WTC11 (cell line): ENCODE measurements around the gene TRIM44. TPM values are rescaled to one million over a fixed set of nuclear protein-coding genes. Genes with fewer than 3 reads are reported as not detected.
"Not testable (repeated sequence)": the region's sequence is repeated elsewhere in the genome, so short reads cannot be mapped to it uniquely, and the experiment has no call there.

Source experiments
- ATAC-seq: fragments of 200-7000 bp; cut with Tn5 transposase; 2 replicates; pipeline ENCODE4 v1.10.0; 2021; ENCODE audit warnings: mild to moderate bottlenecking, moderate library complexity
- CTCF ChIA-PET: fragments of 300-600 bp; sonication (Branson Sonifier 250); formaldehyde crosslinking; loops from one replicate; lab custom pipeline; 2021; ENCODE audit warnings: antibody characterized with exemption; lab: Charles Lee
- POLR2A ChIA-PET: fragments of 350-600 bp; sonication (Branson Sonifier 250); formaldehyde crosslinking; loops from one replicate; lab custom pipeline; 2021; ENCODE audit warnings: antibody characterized with exemption; lab: Charles Lee
- DNase-seq: peaks from one replicate; pipeline ENCODE4 v3.0.0; 2021; ENCODE audit warnings: low spot score
- H3K27ac Mint-ChIP-seq: 2 replicates; pipeline ENCODE4 v1.8.0; 2021; ENCODE audit warnings: mixed read lengths
- H3K27me3 Mint-ChIP-seq: 2 replicates; pipeline ENCODE4 v1.8.0; 2021; ENCODE audit warnings: low read depth, mild to moderate bottlenecking, moderate library complexity, mixed read lengths
- H3K36me3 Mint-ChIP-seq: 2 replicates; pipeline ENCODE4 v1.8.0; 2021; ENCODE audit warnings: mixed read lengths
- H3K4me1 Mint-ChIP-seq: 2 replicates; pipeline ENCODE4 v1.8.0; 2022; ENCODE audit warnings: mixed read lengths
- H3K4me3 Mint-ChIP-seq: 2 replicates; pipeline ENCODE4 v1.8.0; 2021; ENCODE audit warnings: mild to moderate bottlenecking, moderate library complexity, mixed read lengths
- H3K9me3 Mint-ChIP-seq: 2 replicates; pipeline ENCODE4 v1.8.0; 2021; ENCODE audit warnings: mixed read lengths
- ATF1 ChIP-seq: sonication (generic); formaldehyde crosslinking; IDR thresholded peaks from 2 replicates; pipeline ENCODE4 v1.8.1; 2023; ENCODE audit warnings: mild to moderate bottlenecking, moderate library complexity, missing genetic modification reagents
- CBFB ChIP-seq: sonication (generic); formaldehyde crosslinking; IDR thresholded peaks from 2 replicates; pipeline ENCODE4 v1.8.1; 2022; ENCODE audit warnings: mild to moderate bottlenecking, low read depth, missing genetic modification reagents
- ELF4 ChIP-seq: sonication (generic); formaldehyde crosslinking; IDR thresholded peaks from 2 replicates; pipeline ENCODE4 v1.8.1; 2022; ENCODE audit warnings: low read depth, mild to moderate bottlenecking, moderate library complexity, missing genetic modification reagents
- ETV6 ChIP-seq: sonication (generic); formaldehyde crosslinking; IDR thresholded peaks from 2 replicates; pipeline ENCODE4 v1.8.1; 2022; ENCODE audit warnings: mild to moderate bottlenecking, missing genetic modification reagents
- GTF2I ChIP-seq: fragments of 250-450 bp; sonication (Bioruptor Pico); conservative IDR thresholded peaks from 2 replicates; pipeline ENCODE4 v1.4.0; 2021; ENCODE audit warnings: mild to moderate bottlenecking
- IRF2 ChIP-seq: sonication (generic); formaldehyde crosslinking; IDR thresholded peaks from 2 replicates; pipeline ENCODE4 v1.8.0; 2022; ENCODE audit warnings: low read depth, missing genetic modification reagents, borderline replicate concordance
- JAZF1 ChIP-seq: fragments of 250-450 bp; sonication (Bioruptor Pico); IDR thresholded peaks from 2 replicates; pipeline ENCODE4 v1.9.0; 2021; ENCODE audit warnings: moderate library complexity, mild to moderate bottlenecking, inconsistent platforms
- NR3C1 ChIP-seq: sonication (generic); formaldehyde crosslinking; conservative IDR thresholded peaks from 2 replicates; pipeline ENCODE4 v1.8.1; 2023; ENCODE audit warnings: low read depth, mild to moderate bottlenecking, missing genetic modification reagents
- RELA ChIP-seq: sonication (generic); formaldehyde crosslinking; IDR thresholded peaks from 2 replicates; pipeline ENCODE4 v1.8.1; 2022; ENCODE audit warnings: missing genetic modification reagents, mild to moderate bottlenecking, borderline replicate concordance
- SP1 ChIP-seq: sonication (generic); formaldehyde crosslinking; conservative IDR thresholded peaks from 2 replicates; pipeline ENCODE4 v1.8.1; 2022; ENCODE audit warnings: missing genetic modification reagents
- TCF7 ChIP-seq: sonication (generic); formaldehyde crosslinking; IDR thresholded peaks from 2 replicates; pipeline ENCODE4 v1.8.0; 2022; ENCODE audit warnings: mild to moderate bottlenecking, low read depth, missing genetic modification reagents, moderate library complexity
- TEAD1 ChIP-seq: sonication (generic); formaldehyde crosslinking; IDR thresholded peaks from 2 replicates; pipeline ENCODE4 v1.8.0; 2022; ENCODE audit warnings: mild to moderate bottlenecking, missing genetic modification reagents
- TP53 ChIP-seq: sonication (generic); formaldehyde crosslinking; IDR thresholded peaks from 2 replicates; pipeline ENCODE4 v1.8.1; 2023; ENCODE audit warnings: mild to moderate bottlenecking, missing genetic modification reagents
- ZNF232 ChIP-seq: sonication (generic); formaldehyde crosslinking; IDR thresholded peaks from 2 replicates; pipeline ENCODE4 v1.8.0; 2022; ENCODE audit warnings: mild to moderate bottlenecking, missing genetic modification reagents
- ZNF423 ChIP-seq: fragments of 250-450 bp; sonication (Bioruptor Pico); IDR thresholded peaks from 2 replicates; pipeline ENCODE4 v2.1.2; 2022; ENCODE audit warnings: mild to moderate bottlenecking, moderate library complexity
- total RNA-seq: library from RNA; stranded (reverse); gene quantifications from 3 replicates; pipeline ENCODE4 v1.2.3, GENCODE V29; 2021
- TF ChIP-seq, protein P1 (sequence below): fragments of 250-450 bp; sonication (Bioruptor Pico); conservative IDR thresholded peaks from 2 replicates; pipeline ENCODE4 v1.9.0; 2021; ENCODE audit warnings: mild to moderate bottlenecking
- TF ChIP-seq, protein P2 (sequence below): sonication (generic); formaldehyde crosslinking; IDR thresholded peaks from 2 replicates; pipeline ENCODE4 v1.8.0; 2023; ENCODE audit warnings: missing genetic modification reagents, mild to moderate bottlenecking, borderline replicate concordance
- TF ChIP-seq, protein P3 (sequence below): sonication (generic); formaldehyde crosslinking; IDR thresholded peaks from 2 replicates; pipeline ENCODE4 v1.8.1; 2023; ENCODE audit warnings: mild to moderate bottlenecking, missing genetic modification reagents, moderate library complexity
- TF ChIP-seq, protein P4 (sequence below): sonication (generic); formaldehyde crosslinking; IDR thresholded peaks from 2 replicates; pipeline ENCODE4 v1.8.1; 2022; ENCODE audit warnings: mild to moderate bottlenecking, moderate library complexity, missing genetic modification reagents
- TF ChIP-seq, protein P5 (sequence below): sonication (generic); formaldehyde crosslinking; IDR thresholded peaks from 2 replicates; pipeline ENCODE4 v1.8.1; 2023; ENCODE audit warnings: mild to moderate bottlenecking, missing genetic modification reagents

TRIM44 gene
- total RNA-seq, 1 experiment from 2014 or later, result 27.4 TPM

DNA sequence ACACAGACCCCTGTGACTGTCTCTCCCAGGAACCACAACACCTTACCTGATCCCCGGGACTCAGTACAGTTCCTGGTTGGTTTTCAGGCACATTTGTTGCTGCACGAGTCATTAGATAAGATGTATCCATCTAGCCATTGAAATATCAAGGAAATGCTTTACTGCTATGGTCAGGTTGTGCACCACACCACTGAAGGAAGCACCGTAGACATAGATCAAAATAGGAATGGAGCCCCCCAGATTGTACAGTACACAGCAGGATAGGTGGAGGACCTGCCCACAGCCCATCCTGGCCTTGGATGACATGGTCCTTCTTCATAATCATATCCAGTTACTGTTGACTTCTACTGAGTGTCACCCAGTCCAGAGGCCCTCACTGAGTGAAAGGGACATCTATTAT lies 195.3 kb downstream of the TRIM44 start (continued):
- TF ChIP-seq ELF4 (CRISPR knock-in tag) (no peak), ATF1 (no peak), TCF7 (CRISPR knock-in tag) (no peak), SP1 (no peak), RELA (CRISPR knock-in tag) (no peak), TP53 (CRISPR knock-in tag) (no peak), IRF2 (CRISPR knock-in tag) (no peak)
- TF ChIP-seq, protein P1, sequence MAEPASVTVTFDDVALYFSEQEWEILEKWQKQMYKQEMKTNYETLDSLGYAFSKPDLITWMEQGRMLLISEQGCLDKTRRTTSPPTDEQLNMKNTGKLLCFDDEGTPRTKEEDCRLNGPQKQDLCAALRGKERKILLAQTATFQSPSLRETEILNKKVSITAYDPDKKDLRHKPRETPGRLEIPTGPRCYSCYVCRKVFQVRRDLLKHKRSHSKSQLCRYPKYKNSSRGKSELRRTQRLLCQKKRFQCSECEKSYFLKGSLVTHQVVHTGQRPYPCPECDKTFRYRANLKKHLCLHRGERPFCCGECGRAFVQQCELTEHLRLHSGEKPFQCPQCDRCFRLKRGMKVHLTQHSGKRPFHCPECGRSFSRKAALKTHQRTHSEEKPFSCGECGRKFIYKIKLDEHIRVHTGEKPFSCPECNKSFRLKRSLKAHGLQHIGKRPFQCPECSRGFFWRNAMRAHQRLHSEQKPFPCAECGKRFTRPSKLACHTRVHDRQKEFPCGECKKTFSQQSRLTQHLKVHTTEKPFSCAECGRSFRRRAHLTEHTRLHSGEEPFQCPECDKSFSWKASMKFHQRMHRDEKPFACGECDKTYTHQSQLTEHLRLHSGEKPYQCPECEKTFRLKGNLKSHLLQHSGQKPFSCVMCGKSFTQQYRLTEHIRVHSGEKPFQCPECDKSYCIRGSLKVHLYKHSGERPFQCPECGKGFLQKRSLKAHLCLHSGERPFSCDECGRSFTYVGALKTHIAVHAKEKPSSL (CRISPR knock-in tag), result no peak
- TF ChIP-seq, protein P2, sequence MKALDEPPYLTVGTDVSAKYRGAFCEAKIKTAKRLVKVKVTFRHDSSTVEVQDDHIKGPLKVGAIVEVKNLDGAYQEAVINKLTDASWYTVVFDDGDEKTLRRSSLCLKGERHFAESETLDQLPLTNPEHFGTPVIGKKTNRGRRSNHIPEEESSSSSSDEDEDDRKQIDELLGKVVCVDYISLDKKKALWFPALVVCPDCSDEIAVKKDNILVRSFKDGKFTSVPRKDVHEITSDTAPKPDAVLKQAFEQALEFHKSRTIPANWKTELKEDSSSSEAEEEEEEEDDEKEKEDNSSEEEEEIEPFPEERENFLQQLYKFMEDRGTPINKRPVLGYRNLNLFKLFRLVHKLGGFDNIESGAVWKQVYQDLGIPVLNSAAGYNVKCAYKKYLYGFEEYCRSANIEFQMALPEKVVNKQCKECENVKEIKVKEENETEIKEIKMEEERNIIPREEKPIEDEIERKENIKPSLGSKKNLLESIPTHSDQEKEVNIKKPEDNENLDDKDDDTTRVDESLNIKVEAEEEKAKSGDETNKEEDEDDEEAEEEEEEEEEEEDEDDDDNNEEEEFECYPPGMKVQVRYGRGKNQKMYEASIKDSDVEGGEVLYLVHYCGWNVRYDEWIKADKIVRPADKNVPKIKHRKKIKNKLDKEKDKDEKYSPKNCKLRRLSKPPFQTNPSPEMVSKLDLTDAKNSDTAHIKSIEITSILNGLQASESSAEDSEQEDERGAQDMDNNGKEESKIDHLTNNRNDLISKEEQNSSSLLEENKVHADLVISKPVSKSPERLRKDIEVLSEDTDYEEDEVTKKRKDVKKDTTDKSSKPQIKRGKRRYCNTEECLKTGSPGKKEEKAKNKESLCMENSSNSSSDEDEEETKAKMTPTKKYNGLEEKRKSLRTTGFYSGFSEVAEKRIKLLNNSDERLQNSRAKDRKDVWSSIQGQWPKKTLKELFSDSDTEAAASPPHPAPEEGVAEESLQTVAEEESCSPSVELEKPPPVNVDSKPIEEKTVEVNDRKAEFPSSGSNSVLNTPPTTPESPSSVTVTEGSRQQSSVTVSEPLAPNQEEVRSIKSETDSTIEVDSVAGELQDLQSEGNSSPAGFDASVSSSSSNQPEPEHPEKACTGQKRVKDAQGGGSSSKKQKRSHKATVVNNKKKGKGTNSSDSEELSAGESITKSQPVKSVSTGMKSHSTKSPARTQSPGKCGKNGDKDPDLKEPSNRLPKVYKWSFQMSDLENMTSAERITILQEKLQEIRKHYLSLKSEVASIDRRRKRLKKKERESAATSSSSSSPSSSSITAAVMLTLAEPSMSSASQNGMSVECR, result no peak
- TF ChIP-seq, protein P3, sequence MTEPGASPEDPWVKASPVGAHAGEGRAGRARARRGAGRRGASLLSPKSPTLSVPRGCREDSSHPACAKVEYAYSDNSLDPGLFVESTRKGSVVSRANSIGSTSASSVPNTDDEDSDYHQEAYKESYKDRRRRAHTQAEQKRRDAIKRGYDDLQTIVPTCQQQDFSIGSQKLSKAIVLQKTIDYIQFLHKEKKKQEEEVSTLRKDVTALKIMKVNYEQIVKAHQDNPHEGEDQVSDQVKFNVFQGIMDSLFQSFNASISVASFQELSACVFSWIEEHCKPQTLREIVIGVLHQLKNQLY, result no peak

DNA sequence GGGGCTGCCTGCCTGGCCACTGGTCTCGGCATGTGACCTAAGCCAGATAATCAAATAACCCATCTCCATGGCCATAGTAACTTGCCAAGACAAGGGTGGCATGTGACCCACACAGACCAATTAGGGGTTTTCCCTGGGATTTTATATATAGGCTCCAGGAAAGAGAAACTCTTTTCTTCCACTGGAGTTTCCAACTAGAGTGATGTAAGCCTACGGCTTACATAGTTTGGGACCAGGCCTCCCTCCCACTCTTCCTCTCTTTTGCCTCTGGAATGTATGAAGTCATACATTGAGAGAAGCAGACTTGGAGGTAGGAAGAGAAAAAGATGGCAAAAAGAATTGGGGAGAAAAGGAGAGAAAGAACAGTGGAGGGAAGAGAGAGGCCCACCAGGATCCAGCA lies 196.7 kb downstream of the TRIM44 start:
- no peak for ATAC-seq
- Mint-ChIP-seq H3K4me1 (peaks cover 10% of the 10 kb centered on the region; the same call in 1 of the 2 replicates), H3K4me3 (no peak overlapping the region), H3K27ac (no peak overlapping the region), H3K27me3 (no peaks in the 10 kb centered on the region; the same call in 1 of the 2 replicates), H3K36me3 (no peaks in the 10 kb centered on the region), H3K9me3 (peaks cover 24% of the 10 kb centered on the region)
- POLR2A ChIA-PET, result no interaction called here
- no peak for TF ChIP-seq GTF2I
- no peak for TF ChIP-seq TEAD1 (CRISPR knock-in tag)
- TF ChIP-seq ZNF232 (CRISPR knock-in tag), result no peak
- TF ChIP-seq, protein P4, sequence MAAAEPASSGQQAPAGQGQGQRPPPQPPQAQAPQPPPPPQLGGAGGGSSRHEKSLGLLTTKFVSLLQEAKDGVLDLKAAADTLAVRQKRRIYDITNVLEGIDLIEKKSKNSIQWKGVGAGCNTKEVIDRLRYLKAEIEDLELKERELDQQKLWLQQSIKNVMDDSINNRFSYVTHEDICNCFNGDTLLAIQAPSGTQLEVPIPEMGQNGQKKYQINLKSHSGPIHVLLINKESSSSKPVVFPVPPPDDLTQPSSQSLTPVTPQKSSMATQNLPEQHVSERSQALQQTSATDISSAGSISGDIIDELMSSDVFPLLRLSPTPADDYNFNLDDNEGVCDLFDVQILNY, result no peak
- no peak for TF ChIP-seq CBFB (CRISPR knock-in tag)
- TF ChIP-seq ZNF423 (CRISPR knock-in tag), result no peak
- TF ChIP-seq ETV6 (CRISPR knock-in tag), result no peak
- TF ChIP-seq, protein P5, sequence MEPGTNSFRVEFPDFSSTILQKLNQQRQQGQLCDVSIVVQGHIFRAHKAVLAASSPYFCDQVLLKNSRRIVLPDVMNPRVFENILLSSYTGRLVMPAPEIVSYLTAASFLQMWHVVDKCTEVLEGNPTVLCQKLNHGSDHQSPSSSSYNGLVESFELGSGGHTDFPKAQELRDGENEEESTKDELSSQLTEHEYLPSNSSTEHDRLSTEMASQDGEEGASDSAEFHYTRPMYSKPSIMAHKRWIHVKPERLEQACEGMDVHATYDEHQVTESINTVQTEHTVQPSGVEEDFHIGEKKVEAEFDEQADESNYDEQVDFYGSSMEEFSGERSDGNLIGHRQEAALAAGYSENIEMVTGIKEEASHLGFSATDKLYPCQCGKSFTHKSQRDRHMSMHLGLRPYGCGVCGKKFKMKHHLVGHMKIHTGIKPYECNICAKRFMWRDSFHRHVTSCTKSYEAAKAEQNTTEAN (CRISPR knock-in tag), result no peak
- no peak for TF ChIP-seq NR3C1 (CRISPR knock-in tag)
- no peak for TF ChIP-seq JAZF1
- CTCF ChIA-PET, result interaction anchor here (1.4 kb wide), 1 partner anchor 37 kb away, joined by 5 read pairs; no protein-coding TSS in a partner anchor
- no peak for DNase-seq

DNA sequence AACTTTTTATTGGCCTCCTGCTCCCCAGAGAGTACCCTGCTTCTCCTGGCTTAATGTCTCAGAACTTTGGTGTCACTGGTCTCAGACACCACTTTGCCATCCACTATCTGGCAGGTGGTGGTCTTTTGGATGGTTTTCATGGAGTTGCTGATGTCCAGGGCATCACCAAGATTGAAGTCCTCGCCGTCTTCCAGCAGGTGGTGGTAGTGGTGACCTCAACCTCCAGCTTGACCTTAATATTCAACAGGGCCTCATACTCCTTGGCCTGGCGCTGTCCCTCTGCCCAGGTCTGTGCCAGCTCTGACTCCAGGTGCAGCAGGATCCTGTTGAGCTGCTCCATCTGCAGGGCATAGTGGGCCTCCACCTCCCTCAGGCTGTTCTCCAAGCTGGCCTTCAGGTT lies 197.6 kb downstream of the TRIM44 start:
- H3K36me3 Mint-ChIP-seq, H3K27me3 Mint-ChIP-seq, H3K27ac Mint-ChIP-seq, H3K4me1 Mint-ChIP-seq, DNase-seq, H3K4me3 Mint-ChIP-seq, ATAC-seq, POLR2A ChIA-PET: not testable (repeated sequence)
- CTCF ChIA-PET, result interaction anchor here (0.6 to 1.4 kb wide), 5 partner anchors 25 to 399 kb away, joined by 3 to 5 read pairs (median 3); no protein-coding TSS in a partner anchor
- H3K9me3 Mint-ChIP-seq, result peaks cover 26% of the 10 kb centered on the region
